AG10803 (cell line): ENCODE measurements around the gene ACD.

Source experiments
- DNase-seq: peaks from one replicate; pipeline ENCODE4 v3.0.0; 2010; ENCODE audit warnings: low read depth
- H3K4me3 ChIP-seq: 2 replicates; pipeline ENCODE4 v1.5.1; 2011; ENCODE audit warnings: mild to moderate bottlenecking, low read length, control low read depth
- CTCF ChIP-seq: conservative IDR thresholded peaks from 2 replicates; pipeline ENCODE4 v1.5.1; 2011; ENCODE audit warnings: mild to moderate bottlenecking, low read length, control low read depth, inconsistent platforms

Gene ACD

GRCh38 chr16:67683767-67684166, 23.7 kb upstream of the ACD start:
- TF ChIP-seq CTCF, result no peak
- no peak for DNase-seq
- no peak overlapping the region for H3K4me3 ChIP-seq

GRCh38 chr16:67679935-67680897, 20.2 kb upstream of the ACD start:
- DNase-seq, result no peak
- TF ChIP-seq CTCF, result no peak
- H3K4me3 ChIP-seq, result no peak overlapping the region

- no peak overlapping the region for H3K4me3 ChIP-seq
- DNase-seq, result no peak
- TF ChIP-seq CTCF, result no peak
These were observed 18.4 kb upstream of the ACD start for GRCh38 chr16:67678354-67679023.

GRCh38 chr16:67677712-67678111, 17.7 kb upstream of the ACD start:
- DNase-seq, result no peak
- TF ChIP-seq CTCF, result no peak
- no peak overlapping the region for H3K4me3 ChIP-seq

GRCh38 chr16:67676939-67677338, 16.9 kb upstream of the ACD start:
- no peak for DNase-seq
- no peak for TF ChIP-seq CTCF
- H3K4me3 ChIP-seq, result no peak overlapping the region

GRCh38 chr16:67676516-67676915, 16.5 kb upstream of the ACD start:
- DNase-seq, result no peak
- no peak overlapping the region for H3K4me3 ChIP-seq
- no peak for TF ChIP-seq CTCF
